ENCODE results near the gene TTLL9.

TTLL9 gene

GRCh38 chr20:31859266-31859997 is 11.0 kb upstream of the TTLL9 start:
- DNase-seq: peak; percentile 74

- no peak for DNase-seq
Observed at GRCh38 chr20:31859998-31860380, 10.4 kb upstream of the TTLL9 start.

- peak; percentile 58 for DNase-seq
Observed at GRCh38 chr20:31860390-31861134, 9.9 kb upstream of the TTLL9 start.

GRCh38 chr20:31861135-31861384 is 9.4 kb upstream of the TTLL9 start:
- peak; percentile 81 for DNase-seq

GRCh38 chr20:31861385-31862156 is 8.9 kb upstream of the TTLL9 start:
- peak; percentile 95 for DNase-seq

- DNase-seq: no peak
Observed at GRCh38 chr20:31862157-31862470, 8.3 kb upstream of the TTLL9 start.

- no peak for DNase-seq
Observed at GRCh38 chr20:31862506-31862905, 7.9 kb upstream of the TTLL9 start.

GRCh38 chr20:31863296-31864085 is 6.9 kb upstream of the TTLL9 start:
- DNase-seq: no peak

GRCh38 chr20:31864521-31865400 is 5.7 kb upstream of the TTLL9 start:
- no peak for DNase-seq

GRCh38 chr20:31866221-31866620 is 4.2 kb upstream of the TTLL9 start:
- DNase-seq: no peak

GRCh38 chr20:31868853-31869672 is 1.4 kb upstream of the TTLL9 start:
- DNase-seq: no peak

GRCh38 chr20:31869673-31869941 is 827 bp upstream of the TTLL9 start:
- no peak for DNase-seq

- peak; percentile 55 for DNase-seq
Observed at GRCh38 chr20:31870726-31871617, 538 bp downstream of the TTLL9 start.

- no peak for DNase-seq
Observed at GRCh38 chr20:31871618-31871954, 1.2 kb downstream of the TTLL9 start.

GRCh38 chr20:31872406-31872805 is 2.0 kb downstream of the TTLL9 start:
- DNase-seq: no peak

GRCh38 chr20:31875671-31876070 is 5.2 kb downstream of the TTLL9 start:
- DNase-seq: no peak

GRCh38 chr20:31877684-31878083 is 7.2 kb downstream of the TTLL9 start:
- DNase-seq: no peak

GRCh38 chr20:31879143-31879987 is 8.9 kb downstream of the TTLL9 start:
- DNase-seq: peak; percentile 99

GRCh38 chr20:31881945-31882344 is 11.5 kb downstream of the TTLL9 start:
- no peak for DNase-seq

GRCh38 chr20:31883829-31884228 is 13.4 kb downstream of the TTLL9 start:
- DNase-seq: no peak

All from NCI-H69 (cell line).